Epidermal melanocyte (primary cell): Measurements from ENCODE around the gene DMAP1.

ENCODE experiments used
- DNase-seq: peaks from one replicate; pipeline ENCODE4 v3.0.0; 2011; ENCODE audit warnings: low spot score; ENCODE audit not compliant: insufficient read length

DMAP1 gene

GRCh38 chr1:44227211-44227610, 13.9 kb downstream of the DMAP1 start:
- no peak for DNase-seq

GRCh38 chr1:44228218-44228617, 14.9 kb downstream of the DMAP1 start:
- no peak for DNase-seq

DNA sequence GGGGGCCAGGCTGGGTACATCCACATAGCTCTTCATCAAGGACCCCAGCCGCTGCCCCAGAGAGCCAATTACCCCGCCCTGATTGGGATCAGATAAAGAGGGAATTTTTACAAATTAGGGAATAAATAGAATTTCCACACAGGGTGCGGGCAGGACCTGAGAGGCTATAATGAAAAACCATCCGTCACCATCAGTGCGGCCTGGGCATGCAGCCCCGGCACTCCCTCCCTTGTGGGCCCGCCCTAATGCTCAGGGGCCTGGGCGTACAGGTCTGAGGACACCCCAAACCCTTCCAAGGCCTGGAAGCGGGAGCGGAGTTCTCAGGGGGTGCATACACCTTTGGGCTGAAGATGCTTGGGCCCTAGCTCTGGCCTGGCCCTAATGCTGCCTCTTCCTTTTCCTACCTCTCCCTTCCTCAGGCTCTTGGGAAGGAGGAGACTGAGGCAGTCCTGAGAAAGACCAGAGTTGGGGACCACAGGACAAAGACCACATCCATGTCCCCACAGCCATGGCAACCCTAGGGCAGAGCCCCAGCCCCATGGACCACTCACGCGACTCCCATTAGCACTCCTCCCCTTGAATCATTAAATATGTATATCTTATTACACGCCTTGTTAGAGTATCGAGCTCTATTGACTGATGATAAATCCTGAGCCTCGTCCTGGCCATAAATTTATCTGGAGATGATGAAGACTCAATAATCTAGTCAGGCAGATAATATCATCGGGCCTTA, 16.3 kb downstream of the DMAP1 start:
- DNase-seq = no peak

DNA sequence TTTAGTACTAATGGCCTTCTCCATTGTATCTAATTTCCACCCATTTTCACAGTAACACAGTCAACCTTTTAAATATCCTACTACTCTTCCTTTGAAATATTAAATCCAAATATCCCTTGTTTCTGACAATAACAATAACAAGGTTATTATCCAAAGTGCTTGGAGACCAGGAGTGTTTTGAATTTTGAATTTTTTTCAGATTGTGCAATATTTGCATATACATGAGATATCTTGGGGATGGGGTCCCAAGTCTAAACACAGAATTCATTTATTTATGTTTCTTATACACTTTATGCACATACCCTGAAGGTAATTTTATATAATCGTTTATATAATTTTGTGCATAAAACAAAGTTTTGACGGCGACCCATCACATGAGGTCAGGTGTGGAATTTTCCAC, 17.5 kb downstream of the DMAP1 start:
- no peak for DNase-seq

- DNase-seq = no peak
Observed at GRCh38 chr1:44233593-44233992, 20.3 kb downstream of the DMAP1 start.

DNA sequence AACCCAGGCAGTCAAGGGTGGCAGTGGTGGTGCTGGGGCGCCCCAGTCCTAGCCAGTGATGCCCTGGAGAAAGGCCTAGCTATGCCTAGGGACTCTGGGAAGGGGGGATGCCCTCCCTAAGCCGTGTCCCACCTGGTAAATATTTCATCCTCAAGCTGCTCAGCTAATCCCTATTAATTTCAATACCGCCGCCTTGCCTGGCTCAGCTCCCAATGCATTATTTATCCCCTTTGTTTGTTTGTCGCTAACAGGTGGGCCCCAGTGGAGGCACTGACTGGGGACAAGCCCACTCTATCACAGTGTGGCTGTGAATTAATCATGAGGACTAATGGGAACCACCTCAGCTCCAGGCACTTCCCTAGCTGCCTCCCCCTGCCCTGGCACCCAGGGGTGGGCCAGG, 22.5 kb downstream of the DMAP1 start:
- no peak for DNase-seq

- no peak for DNase-seq
Observed at GRCh38 chr1:44236490-44237272, 23.4 kb downstream of the DMAP1 start.

DNA sequence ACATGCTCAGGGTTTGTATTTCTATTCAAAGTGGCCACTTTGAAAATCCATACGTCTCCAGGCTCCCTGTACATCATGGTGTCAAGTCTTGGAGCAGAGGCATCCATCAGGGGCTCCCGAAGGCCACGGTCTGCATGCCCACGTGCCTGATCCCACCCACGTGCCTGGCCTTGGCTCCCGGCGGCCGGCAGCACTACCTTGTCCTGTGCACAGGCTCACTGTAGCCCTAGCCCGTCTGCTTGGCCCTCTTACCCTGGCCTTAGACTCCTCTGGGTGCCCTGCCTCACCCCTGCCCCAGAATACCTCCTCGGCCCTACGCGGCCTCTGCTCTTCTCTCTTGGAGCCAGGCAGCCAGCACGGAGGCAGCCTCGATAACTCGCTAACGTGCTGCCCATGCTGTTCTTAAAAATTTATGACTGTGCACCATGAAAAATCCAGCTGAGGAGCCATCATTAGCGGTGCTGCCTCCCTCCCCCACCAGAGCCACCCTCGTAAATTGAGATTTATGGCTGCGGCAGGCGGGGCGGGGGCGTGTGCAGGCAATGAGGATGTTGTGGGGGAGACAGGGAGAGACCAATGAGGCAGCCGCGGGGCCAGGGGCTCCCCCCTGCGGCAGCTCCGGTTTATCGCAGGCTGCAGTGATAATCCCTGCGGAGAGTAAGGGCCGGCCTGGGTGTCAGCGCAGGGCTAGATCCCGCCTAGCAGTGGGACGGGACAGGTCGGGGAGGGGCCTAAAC, 24.6 kb downstream of the DMAP1 start:
- no peak for DNase-seq

DNA sequence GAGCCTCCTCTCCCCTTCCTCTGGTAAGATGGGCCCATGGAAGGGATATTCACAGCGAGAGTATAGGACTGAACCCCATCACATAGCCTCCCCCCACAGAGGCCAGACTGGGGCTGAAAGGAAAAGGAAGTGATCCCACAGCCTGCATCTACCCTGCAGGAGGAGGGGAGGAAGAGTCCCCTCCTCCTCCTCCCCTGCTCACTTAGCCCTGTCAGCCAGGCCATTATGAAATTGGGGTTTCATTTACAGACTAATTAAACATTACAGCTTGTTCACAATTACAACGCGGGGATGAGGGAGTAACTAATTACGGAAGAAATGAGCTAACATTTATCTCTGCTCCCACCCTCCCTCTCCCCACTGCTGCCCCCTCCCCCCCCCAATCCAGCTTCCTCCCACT, 25.4 kb downstream of the DMAP1 start:
- no peak for DNase-seq

GRCh38 chr1:44239331-44239960, 26.2 kb downstream of the DMAP1 start:
- DNase-seq = no peak

DNA sequence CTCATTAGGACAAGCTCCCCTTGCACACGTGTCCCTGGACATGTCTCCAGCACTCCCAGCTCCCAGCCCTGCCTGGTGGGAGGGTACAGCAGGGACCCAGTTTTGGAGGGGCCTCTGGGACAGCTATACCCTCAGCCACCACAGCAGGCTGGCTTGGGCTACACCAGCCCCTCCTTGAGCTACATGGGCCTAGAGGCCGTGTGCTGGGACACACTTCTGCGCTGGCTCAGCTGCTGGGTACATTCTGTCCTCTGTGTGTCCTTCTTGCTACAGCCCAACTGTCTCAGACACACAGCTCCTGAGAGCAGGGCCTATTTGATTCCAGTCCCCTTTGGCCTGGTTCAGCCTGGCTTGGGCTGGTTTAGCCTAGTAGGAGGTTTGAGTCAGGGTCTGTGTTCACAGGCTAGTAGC, 26.7 kb downstream of the DMAP1 start:
- no peak for DNase-seq

DNA sequence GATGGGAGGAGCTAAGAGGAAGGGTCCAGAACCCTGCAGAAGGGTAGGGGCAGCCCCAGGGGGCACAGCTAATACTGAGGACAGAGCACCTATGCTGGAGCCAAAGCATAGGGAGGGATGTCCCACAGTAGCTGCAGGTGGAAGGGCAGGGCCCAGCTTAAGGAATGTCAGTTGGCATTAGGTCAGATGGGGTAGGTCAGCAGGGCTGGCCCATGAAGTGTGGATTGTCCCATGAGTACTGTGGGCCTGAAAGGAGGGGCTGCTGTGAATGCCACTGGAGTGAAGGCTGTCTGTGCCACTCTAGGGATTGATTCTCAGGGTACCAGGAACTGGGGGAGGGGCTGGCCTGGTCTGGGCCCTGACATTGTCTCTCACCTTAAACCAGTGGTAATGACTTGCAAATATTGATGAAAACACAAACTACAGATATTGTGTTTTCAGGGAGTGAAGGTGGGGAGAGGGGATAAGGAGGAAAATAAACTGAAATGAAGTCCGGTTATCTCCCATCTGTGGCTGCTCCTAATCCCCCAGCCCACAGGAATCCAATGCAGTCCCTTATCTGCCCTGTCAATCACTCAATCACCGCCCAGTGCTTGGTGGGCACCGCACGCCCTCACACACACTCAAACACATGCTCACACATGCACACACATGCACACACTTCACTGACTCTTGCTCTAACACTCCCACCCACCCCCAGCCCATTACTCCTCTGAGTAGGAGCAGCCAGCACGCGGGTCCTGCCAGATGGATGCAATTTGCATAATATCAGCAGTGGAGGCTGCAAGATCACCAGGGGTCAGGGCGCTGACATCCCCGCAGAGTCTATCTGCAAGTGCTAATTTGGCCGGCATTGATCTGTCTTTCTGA, 27.8 kb downstream of the DMAP1 start:
- DNase-seq = no peak

GRCh38 chr1:44242746-44243145, 29.5 kb downstream of the DMAP1 start:
- DNase-seq = no peak

- no peak for DNase-seq
Observed at GRCh38 chr1:44243782-44244495, 30.7 kb downstream of the DMAP1 start.

- no peak for DNase-seq
Observed at GRCh38 chr1:44244986-44245385, 31.7 kb downstream of the DMAP1 start.

GRCh38 chr1:44246806-44247205, 33.5 kb downstream of the DMAP1 start:
- no peak for DNase-seq

DNA sequence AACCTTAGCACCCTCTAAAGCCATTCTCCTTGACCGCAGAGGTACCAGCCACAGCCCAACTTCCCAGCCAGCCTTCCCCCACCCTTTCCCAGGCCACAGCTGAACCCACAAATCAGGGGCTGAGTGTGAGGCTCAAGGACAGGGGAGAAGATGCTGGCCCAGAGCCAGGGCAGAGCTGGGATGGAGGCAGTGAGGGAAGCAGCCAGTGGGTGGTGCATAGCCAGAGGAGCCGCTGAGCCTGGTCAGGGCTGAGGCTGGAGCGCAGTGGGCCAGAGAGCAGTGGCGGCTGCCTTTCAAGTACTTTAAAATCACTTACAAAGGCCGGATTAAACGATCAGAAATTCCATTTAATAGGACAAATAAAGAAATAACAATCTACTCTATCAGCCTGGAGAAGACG, 36.3 kb downstream of the DMAP1 start:
- DNase-seq = no peak

GRCh38 chr1:44250068-44250781, 37.0 kb downstream of the DMAP1 start:
- DNase-seq = no peak

- no peak for DNase-seq
Observed at GRCh38 chr1:44251486-44251885, 38.2 kb downstream of the DMAP1 start.
